GM18508 (cell line): ENCODE data around the gene NIM1K.
"Not testable (repeated sequence)": the region's sequence is repeated elsewhere in the genome, so short reads cannot be mapped to it uniquely, and the experiment has no call there.

Source experiments
- ATAC-seq: cut with Tn5 transposase; IDR thresholded peaks from one replicate; pipeline ENCODE4 v1.9.1; 2021; ENCODE audit warnings: moderate number of reproducible peaks; ENCODE audit not compliant: insufficient read depth, unreplicated experiment

The NIM1K gene

DNA sequence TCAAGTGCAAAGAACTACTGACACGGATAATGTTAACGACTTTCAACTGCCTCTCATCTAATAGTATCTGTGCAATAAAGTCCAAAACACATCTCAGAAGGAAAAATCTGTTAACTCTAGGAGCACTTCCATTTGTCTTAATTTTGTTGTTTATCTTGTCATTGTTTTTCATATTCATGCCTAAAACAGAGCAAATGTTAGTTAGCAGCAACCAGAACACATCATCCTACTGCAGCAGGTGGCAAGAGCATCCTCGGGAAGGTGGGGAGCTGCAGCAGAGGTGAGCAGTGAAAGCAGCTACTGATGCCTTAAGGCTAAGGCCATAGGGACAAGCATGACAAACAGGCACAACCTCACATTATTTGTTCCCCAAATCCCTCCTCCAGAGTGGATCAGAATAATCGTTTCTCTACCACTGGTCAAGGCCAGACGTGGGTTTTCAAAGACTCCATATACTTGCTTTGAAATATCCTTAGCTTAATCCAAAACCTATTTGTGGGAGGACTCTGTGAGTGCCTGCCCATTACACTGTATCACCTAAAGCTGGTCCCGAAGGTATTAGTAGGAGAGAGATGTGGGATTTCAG, 120.1 kb downstream of the NIM1K start:
- no peak for ATAC-seq

- peak; percentile 1 for ATAC-seq
Observed at GRCh38 chr5:43312699-43313034, 120.6 kb downstream of the NIM1K start.

DNA sequence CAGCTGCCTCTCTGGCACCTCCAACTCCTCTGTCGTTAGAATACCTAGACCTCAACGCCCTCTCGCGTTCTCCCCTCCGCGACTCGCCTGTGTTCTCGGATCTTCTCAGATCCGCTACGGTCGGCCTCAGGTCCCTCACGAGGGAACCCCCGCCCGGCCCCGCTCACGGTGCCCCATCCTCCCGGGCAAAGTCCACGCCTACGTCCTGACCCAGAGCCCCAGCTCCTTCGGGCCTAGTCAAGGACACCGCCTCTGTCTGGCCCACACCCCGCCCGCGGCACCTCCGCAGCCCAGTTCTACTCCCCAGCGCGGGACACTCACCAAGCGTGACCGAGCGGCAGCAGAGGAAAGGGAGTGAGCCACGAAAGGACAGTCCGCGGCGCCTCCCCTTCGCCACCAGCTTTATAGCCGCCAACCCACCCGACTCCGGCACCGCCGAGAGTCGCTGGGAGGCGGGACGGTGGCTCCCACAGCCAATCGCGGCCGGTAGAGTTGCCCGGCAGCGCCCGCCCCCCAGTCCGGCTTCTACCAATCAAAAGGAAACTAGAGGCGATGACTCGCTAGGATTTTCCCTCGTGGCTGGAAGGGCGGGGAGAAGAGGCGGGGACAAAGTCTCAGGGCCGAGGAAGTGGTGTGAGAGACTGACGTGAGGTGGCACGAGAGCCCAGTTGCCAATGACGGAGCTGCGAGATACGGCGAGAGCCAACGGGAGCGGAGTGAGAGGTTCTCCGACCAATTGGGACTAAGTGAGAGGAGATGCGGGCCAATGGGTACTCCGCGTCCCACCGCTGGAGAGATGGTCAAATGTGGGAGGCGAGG, 121.2 kb downstream of the NIM1K start, which contains the start of gene HMGCS1:
Gene HMGCS1 (minus strand): TSS at position 378 of the 819 bp plus-strand sequence. CDS start 14,447 bp downstream, outside the sequence.
- ATAC-seq, result peak; percentile 95

DNA sequence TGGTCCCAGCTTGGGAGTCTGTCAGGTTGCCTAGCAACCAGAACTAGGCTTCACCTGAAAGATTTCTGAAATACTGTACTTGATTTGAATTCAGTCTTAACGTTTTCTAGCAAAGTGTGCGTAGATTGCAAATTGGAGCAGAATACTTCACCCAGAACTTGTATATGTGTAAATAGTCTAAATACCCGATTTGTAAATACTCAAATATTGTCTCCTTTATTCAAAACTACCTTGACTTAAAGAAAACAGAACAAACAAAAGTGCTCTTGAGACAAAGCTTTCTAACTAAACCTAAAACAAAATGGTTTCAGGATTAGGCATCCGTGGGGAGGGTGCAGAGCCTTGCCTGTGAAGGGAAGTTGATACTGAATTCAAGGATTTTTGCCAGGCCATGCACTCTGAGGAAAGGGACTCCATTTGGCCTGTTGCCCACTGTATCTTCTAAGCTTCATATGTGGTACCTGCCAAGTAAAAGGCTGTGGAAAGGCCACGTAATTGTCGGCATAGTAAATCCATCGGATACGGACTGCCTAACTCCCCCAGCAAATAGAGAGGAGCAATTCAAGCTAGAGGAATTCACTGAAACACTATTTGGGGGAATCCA, 121.9 kb downstream of the NIM1K start:
- no peak for ATAC-seq

- ATAC-seq, result no peak
Observed at GRCh38 chr5:43314724-43315123, 122.7 kb downstream of the NIM1K start.

GRCh38 chr5:43315263-43315662, 123.2 kb downstream of the NIM1K start:
- no peak for ATAC-seq

- ATAC-seq, result no peak
Observed at GRCh38 chr5:43315682-43316081, 123.7 kb downstream of the NIM1K start.

DNA sequence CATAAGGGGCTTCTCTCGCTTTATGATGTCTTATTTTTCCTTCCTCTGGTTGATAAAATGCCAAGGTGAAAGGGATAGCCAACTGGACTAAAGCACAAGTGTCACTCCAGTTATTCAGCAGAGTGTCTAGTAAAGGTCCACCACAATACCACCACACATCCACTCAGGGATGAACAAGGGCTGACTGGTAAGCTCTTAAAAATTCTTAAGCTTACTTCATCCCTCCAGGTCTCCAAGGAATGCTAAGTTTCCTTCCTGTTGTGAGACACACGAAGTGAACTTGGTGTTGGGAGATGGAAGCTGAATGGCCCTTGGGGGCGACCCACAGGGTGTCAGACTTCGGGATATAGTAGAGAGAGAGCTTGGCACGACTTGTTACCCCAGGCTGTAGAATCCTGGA, 124.4 kb downstream of the NIM1K start:
- no peak for ATAC-seq

DNA sequence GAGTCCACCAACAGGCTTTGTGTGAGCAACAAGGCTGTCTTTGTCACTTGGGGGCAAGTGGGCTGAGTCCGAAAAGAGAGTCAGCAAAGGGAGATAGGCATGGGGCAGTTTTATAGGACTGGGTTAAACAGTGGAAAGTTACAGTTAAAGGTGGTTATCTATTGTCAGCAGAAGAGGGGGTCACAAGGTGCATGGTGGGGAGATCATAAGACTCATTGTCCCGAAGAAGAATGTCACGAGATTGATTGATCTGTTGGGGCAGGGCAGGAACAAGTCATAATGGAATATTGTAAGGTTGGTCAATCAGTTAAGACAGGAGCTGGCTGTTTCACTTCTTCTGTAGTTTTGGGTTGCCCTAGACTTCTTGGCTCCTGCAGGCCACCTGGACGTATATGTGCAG, 128.8 kb downstream of the NIM1K start:
- ATAC-seq, result no peak

- ATAC-seq, result not testable (repeated sequence)
Observed at GRCh38 chr5:43323488-43323887, 131.5 kb downstream of the NIM1K start.

DNA sequence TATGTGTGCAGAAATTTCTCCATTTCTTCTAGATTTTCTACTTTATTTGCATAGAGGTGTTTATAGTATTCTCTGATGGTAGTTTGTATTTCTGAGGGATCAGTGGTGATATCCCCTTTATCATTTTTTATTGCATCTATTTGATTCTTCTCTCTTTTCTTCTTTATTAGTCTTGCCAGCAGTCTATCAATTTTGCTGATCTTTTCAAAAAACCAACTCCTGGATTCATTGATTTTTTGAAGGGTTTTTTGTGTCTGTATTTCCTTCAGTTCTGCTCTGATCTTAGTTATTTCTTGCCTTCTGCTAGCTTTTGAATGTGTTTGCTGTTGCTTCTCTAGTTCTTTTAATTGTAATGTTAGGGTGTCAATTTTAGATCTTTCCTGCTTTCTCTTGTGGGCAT, 133.6 kb downstream of the NIM1K start:
- not testable (repeated sequence) for ATAC-seq
